CD4-positive, alpha-beta T cell treated with Interleukin-2 at 100 ng/mL for 4 hours (primary cell): Measurements from ENCODE around the gene PROX2.

Experiments
- DNase-seq: peaks from one replicate; pipeline ENCODE4 v3.0.0-alpha.2; 2020; ENCODE audit warnings: low spot score

PROX2 gene

GRCh38 chr14:74875941-74876913, at the start of gene PROX2:
PROX2 (minus strand) TSS chr14:74876145; CDS start chr14:74863834, 12,311 bp downstream.
- DNase-seq: no peak

GRCh38 chr14:74924061-74924460, 48.1 kb upstream of the PROX2 start:
- no peak for DNase-seq

- DNase-seq: peak; percentile 62
Observed at GRCh38 chr14:74922752-74923401, 46.9 kb upstream of the PROX2 start, which contains the start of gene RPS6KL1. RPS6KL1 (minus strand) TSS chr14:74923260; CDS start chr14:74921541, 1,719 bp downstream.

- DNase-seq: no peak
Observed at GRCh38 chr14:74921987-74922751, 46.2 kb upstream of the PROX2 start.

DNA sequence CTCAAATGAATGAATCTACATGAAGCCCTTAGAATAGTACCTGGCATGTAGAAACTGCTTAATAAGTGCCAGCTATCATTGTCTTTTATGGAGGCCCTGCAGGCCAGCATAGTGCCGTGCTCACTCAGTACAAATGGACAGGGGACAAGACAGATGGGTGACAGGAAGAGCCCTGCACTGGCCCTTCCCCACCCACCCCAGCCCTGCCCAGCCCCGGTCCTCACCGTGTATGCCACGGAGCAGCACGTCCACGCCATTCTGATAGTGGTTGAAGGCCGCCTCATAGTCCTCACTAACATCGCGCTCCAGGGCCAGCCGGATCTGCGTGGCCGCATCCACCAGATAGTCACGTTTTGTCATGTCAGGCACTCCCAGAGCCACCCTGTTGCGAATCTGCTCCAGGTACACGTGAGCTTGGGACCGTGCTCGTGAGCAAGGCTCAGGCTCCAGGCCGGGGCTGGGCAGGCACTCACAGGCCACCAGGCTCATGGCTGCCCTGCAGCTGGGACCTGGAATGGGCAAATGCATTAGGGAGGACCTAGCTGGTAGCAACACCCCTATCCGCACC, 45.2 kb upstream of the PROX2 start:
- no peak for DNase-seq

GRCh38 chr14:74920281-74920680, 44.3 kb upstream of the PROX2 start:
- no peak for DNase-seq

DNA sequence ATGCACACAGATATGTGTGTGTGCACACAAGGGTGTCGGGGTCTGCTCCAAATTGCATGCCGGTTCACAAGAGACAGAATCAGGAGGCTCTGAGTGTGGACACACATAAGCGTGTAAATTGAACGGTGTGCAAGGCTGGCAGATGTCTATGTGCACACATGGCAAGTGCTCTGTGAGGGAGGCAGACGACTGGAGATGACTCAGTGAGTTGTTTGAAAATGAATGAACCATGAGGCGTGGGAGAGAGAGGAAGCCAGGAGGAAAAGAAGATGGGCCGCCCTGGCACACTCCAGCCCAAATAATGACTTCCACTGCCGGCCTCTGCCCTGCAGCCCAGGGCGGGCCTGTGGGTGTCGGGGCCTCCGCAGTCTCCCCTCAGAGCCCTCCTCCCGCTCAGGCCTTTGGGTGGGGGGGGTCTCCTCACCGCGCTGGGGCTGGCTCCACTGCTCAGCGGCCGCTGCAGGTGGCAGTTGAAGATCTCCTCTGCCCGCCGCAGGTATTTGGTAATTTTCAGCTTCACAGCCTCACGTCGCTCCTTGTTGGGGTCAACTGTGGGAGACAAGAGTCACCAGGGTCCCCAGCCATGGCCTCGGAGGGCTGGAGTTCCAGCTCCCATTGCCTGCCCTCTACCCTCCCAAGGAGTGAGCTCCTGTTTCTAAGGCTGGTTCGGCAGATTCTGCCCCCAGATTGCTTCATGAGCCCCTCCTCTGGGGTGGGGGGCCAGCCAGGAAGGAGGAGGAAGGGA, 43.6 kb upstream of the PROX2 start:
- no peak for DNase-seq

GRCh38 chr14:74918380-74918779, 42.4 kb upstream of the PROX2 start:
- DNase-seq: no peak

GRCh38 chr14:74917646-74918081, 41.7 kb upstream of the PROX2 start:
- no peak for DNase-seq

GRCh38 chr14:74917178-74917543, 41.2 kb upstream of the PROX2 start:
- DNase-seq: no peak

GRCh38 chr14:74915826-74916225, 39.9 kb upstream of the PROX2 start:
- DNase-seq: no peak

- no peak for DNase-seq
Observed at GRCh38 chr14:74915426-74915825, 39.5 kb upstream of the PROX2 start.

GRCh38 chr14:74913986-74914573, 38.1 kb upstream of the PROX2 start:
- DNase-seq: peak; percentile 17

GRCh38 chr14:74913393-74913910, 37.5 kb upstream of the PROX2 start:
- DNase-seq: no peak

DNA sequence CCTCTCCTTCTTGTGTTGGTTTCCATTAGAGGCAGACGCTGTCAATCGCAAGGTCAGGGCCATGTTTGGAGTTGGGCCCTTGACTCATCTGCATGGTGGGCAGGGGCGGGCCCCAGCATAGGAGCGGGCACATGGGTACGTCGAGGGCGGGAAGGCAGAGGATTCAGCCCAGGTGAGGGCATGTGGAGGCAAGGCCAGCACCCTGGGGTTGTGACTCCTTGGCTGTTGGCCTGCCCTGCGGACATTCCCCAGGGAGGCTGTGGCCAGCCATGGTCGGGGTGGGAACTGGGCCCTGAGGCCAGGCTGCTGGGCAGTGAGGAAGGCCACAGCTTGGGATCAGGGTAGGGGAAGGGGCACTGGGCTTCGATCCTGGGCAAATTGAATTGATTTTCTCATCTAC, 36.9 kb upstream of the PROX2 start:
- DNase-seq: no peak

DNA sequence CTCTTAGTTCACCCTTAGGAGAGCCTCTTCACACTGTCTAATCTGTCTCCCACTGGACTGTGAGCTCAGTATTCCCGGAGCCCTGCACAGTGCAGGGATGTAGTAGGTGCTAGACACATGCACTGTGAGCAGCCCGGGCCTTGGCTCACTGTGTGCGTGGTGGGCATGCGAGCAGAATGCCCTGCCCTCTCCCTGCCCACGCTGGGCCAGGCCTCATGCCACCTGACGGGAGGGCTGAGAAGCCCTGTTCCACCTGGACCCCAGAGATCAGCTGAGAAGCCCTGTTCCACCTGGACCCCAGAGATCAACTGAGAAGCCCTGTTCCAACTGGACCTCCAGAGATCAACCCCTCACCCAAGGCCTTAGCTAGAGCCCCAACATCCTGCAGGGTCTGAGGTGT, 36.2 kb upstream of the PROX2 start:
- DNase-seq: no peak

GRCh38 chr14:74911704-74912103, 35.8 kb upstream of the PROX2 start:
- DNase-seq: no peak

GRCh38 chr14:74911221-74911620, 35.3 kb upstream of the PROX2 start:
- DNase-seq: no peak

- DNase-seq: no peak
Observed at GRCh38 chr14:74910556-74910955, 34.6 kb upstream of the PROX2 start.

DNA sequence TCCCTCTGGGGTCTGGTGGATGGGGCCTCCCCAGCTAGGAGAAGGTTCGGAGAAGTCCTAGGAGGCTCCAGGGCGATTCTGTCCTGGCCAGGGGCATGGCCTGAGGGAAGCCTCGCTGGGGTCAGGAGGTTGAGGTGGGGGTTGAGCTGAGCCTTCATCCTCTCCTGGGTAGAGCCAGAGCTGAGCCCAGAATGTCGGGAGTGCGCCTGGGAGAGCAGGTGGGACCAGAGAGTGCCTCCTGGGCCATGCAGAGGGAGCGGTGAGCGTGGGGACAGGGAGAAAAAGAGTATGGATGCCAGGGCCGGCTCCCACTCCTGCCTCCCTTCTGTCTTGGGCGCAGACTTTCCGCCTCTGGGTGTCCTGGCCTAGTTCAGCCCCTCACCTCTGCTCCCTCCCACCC, 34.0 kb upstream of the PROX2 start:
- no peak for DNase-seq

DNA sequence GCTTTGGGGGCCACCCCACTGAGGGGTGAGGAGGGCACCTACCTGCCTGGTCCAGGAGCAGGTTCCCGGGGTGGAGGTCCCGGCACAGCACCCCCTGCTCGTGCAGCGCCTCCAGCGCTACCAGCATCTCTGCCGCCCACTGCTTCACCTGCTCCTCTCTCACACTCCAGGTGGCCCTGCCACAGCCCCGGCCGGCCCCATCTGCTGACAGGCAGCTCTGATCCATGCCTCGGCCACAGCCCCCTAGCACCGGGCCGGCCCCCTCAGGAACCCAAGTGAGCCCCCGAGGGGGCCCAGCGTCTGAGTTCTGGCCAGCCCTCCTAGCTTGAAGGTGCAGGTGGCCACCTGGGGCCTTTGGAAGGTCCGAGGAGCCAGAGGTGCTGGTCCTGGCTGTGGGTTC, 33.6 kb upstream of the PROX2 start:
- DNase-seq: no peak
